Peyer's patch (tissue), 4 donors: ENCODE data around the gene PCDHGC3. TPM values are rescaled to one million over a fixed set of nuclear protein-coding genes. Genes with fewer than 3 reads are reported as not detected.

ENCODE experiments used
- DNase-seq, 3 donors: peaks; one replicate each; pipeline ENCODE4 v3.0.0-alpha.2; 2017 to 2019
- H3K27ac ChIP-seq, 4 donors: fragments of 200-600 bp; sonication (generic); one replicate each; pipeline ENCODE4 v1.5.1; 2016 to 2019
- H3K27me3 ChIP-seq, 2 donors: fragments of 200-600 bp; sonication (generic); one replicate each; pipeline ENCODE4 v1.5.1; 2019
- H3K36me3 ChIP-seq, 3 donors: fragments of 200-600 bp; sonication (generic); one replicate each; pipeline ENCODE4 v1.5.1; 2016 to 2019
- H3K4me1 ChIP-seq, 4 donors: fragments of 200-600 bp; sonication (generic); one replicate each; pipeline ENCODE4 v1.5.1; 2016 to 2019
- H3K4me3 ChIP-seq, 4 donors: fragments of 200-600 bp; sonication (generic); 1 replicate in 3 of 4; 2 replicates in 1 of 4; pipeline ENCODE4 v1.5.1; 2016 to 2019; ENCODE audit warnings: mild to moderate bottlenecking in 1 of 4
- H3K9me3 ChIP-seq, 4 donors: fragments of 200-600 bp; sonication (generic); one replicate each; pipeline ENCODE4 v1.5.1; 2016 to 2019; ENCODE audit warnings: mild to moderate bottlenecking in 1 of 4
- POLR2A ChIP-seq, 2 donors: fragments of 450-650 bp; IDR thresholded peaks; one replicate each; pipeline ENCODE4 v1.5.1; 2017; ENCODE audit warnings: antibody characterized with exemption in 2 of 2, mild to moderate bottlenecking in 2 of 2, moderate library complexity in 2 of 2
- total RNA-seq, 4 donors: library from RNA; depleted of rRNA; stranded (reverse); fragments of >200 nt; gene quantifications; one replicate each; pipeline ENCODE4 v1.1.0, GENCODE V29; 2016
- TF ChIP-seq, protein P1 (sequence below), 6 experiments: fragments of 450-650 bp in 4 of 6; fragments of 200-600 bp in 2 of 6; sonication (generic) in 1 of 6; IDR thresholded peaks; one replicate each; pipeline ENCODE4 v1.5.1; 2017 to 2019; ENCODE audit warnings: antibody characterized with exemption in 6 of 6, mild to moderate bottlenecking in 3 of 6, moderate library complexity in 1 of 6

The PCDHGC3 gene
- total RNA-seq, 4 donors from 2014 or later = 10.2 to 29.7 (median 16.7) TPM

- TF ChIP-seq POLR2A (IDR thresholded peaks at IDR 0.05) = no peak
- TF ChIP-seq, protein P1, sequence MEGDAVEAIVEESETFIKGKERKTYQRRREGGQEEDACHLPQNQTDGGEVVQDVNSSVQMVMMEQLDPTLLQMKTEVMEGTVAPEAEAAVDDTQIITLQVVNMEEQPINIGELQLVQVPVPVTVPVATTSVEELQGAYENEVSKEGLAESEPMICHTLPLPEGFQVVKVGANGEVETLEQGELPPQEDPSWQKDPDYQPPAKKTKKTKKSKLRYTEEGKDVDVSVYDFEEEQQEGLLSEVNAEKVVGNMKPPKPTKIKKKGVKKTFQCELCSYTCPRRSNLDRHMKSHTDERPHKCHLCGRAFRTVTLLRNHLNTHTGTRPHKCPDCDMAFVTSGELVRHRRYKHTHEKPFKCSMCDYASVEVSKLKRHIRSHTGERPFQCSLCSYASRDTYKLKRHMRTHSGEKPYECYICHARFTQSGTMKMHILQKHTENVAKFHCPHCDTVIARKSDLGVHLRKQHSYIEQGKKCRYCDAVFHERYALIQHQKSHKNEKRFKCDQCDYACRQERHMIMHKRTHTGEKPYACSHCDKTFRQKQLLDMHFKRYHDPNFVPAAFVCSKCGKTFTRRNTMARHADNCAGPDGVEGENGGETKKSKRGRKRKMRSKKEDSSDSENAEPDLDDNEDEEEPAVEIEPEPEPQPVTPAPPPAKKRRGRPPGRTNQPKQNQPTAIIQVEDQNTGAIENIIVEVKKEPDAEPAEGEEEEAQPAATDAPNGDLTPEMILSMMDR (IDR thresholded peaks at IDR 0.05) = no peak
- Histone ChIP-seq H3K4me1 (peaks cover 0 to 23% (median 5%) of the 10 kb centered on the region in 4 donors), H3K27ac (no peak overlapping the region), H3K27me3 (no peaks in the 10 kb centered on the region), H3K36me3 (no peaks in the 10 kb centered on the region), H3K4me3 (no peak overlapping the region), H3K9me3 (no peaks in the 10 kb centered on the region)
- DNase-seq = no peak
Observed at GRCh38 chr5:141479776-141480175, 4.0 kb downstream of the PCDHGC3 start.

GRCh38 chr5:141483902-141484301 lies 8.1 kb downstream of the PCDHGC3 start:
- Histone ChIP-seq H3K27me3 (no peaks in the 10 kb centered on the region), H3K4me1 (no peaks in the 10 kb centered on the region), H3K36me3 (no peaks in the 10 kb centered on the region), H3K27ac (no peak overlapping the region), H3K4me3 (no peak overlapping the region), H3K9me3 (no peaks in the 10 kb centered on the region)
- DNase-seq = no peak
- TF ChIP-seq POLR2A (IDR thresholded peaks at IDR 0.05) = no peak
- TF ChIP-seq, protein P1 (IDR thresholded peaks at IDR 0.05) = no peak

DNA sequence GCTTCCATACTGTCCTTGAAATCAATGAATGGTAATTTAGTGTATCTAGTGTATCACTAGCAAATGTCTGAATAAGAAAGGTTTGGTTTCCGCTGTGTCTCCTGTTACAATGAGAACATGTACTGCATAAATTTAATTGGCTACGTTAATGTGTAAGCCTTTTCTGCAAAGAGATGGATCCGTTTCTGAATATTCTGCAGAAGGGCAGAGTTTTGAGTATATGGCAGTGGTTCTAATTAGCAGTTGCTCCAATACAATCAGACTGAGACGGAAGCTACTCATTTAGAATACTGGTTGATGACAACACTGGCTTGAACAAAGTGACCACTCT lies 8.5 kb downstream of the PCDHGC3 start:
- Histone ChIP-seq H3K27ac (no peak overlapping the region), H3K4me1 (no peaks in the 10 kb centered on the region), H3K27me3 (no peaks in the 10 kb centered on the region), H3K36me3 (no peaks in the 10 kb centered on the region), H3K4me3 (peak overlapping the region in 2 of 4 donors; percentile 30 to 37), H3K9me3 (no peaks in the 10 kb centered on the region)
- TF ChIP-seq, protein P1 (IDR thresholded peaks at IDR 0.05) = no peak
- no peak for TF ChIP-seq POLR2A (IDR thresholded peaks at IDR 0.05)
- no peak for DNase-seq

GRCh38 chr5:141484641-141485311 lies 9.0 kb downstream of the PCDHGC3 start, which contains the start of gene PCDHGC4:
Gene PCDHGC4 (plus strand): TSS chr5:141485030. CDS start chr5:141485174, 144 bp downstream.
- TF ChIP-seq, protein P1 (IDR thresholded peaks at IDR 0.05) = no peak
- TF ChIP-seq POLR2A (IDR thresholded peaks at IDR 0.05) = no peak
- Histone ChIP-seq H3K27me3 (no peaks in the 10 kb centered on the region), H3K4me1 (no peaks in the 10 kb centered on the region), H3K36me3 (no peaks in the 10 kb centered on the region), H3K9me3 (no peaks in the 10 kb centered on the region), H3K4me3 (peak within 1 kb of the TSS; percentile 7 to 37 (median 28)), H3K27ac (no peak within 1 kb of the TSS)
- no peak for DNase-seq

DNA sequence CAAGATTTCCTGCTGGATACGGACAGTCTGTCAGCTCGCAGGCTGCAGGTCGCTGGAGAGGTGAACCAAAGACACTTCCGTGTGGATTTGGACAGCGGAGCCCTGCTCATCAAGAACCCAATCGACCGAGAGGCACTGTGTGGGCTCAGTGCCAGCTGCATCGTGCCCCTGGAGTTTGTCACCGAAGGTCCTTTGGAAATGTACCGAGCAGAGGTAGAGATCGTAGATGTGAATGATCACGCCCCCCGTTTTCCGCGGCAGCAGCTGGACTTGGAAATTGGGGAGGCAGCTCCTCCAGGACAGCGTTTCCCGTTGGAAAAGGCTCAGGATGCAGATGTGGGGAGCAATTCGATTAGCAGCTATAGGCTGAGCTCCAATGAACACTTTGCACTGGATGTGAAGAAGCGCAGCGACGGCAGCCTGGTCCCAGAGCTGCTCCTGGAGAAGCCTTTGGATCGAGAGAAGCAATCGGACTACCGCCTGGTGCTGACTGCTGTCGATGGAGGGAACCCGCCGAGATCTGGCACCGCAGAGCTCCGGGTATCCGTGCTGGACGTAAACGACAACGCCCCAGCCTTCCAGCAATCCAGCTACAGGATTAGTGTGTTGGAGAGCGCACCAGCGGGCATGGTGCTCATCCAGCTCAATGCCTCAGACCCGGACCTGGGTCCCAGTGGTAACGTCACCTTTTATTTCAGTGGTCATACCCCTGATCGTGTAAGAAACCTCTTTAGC lies 9.7 kb downstream of the PCDHGC3 start:
- Histone ChIP-seq H3K4me3 (peak overlapping the region in 3 of 4 donors; percentile 7 to 37 (median 30)), H3K27me3 (no peaks in the 10 kb centered on the region), H3K4me1 (no peaks in the 10 kb centered on the region), H3K36me3 (no peaks in the 10 kb centered on the region), H3K9me3 (no peaks in the 10 kb centered on the region), H3K27ac (no peak overlapping the region)
- TF ChIP-seq POLR2A (IDR thresholded peaks at IDR 0.05) = no peak
- TF ChIP-seq, protein P1 (IDR thresholded peaks at IDR 0.05) = no peak
- DNase-seq = no peak
